ENCODE measurements around the gene FSTL1. TPM values are rescaled to one million over a fixed set of nuclear protein-coding genes. Genes with fewer than 3 reads are reported as not detected.
A peak's percentile ranks its signal among the peaks of the same experiment; 100 is the strongest.

FSTL1 gene
- total RNA-seq, 1 donor from 2014 or later = 221 TPM

DNA sequence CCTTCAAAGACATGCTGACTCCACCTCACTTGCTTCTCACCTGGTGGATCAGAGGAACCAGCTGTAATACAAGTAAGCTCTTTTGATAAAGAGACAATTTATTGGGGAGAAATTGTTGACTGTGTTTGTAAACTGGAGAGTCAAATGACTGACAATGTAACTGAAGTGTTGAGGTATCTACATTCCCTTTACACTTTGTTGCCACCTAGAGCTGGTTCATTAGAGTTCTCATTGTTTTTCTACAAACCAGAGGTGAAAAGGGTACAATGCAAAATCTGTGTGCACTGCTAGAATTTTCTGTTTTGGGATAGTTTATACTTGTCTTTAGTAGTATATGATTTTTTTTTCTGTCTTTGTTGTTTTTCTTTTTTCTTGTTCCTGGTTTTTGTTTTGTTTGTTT lies 93.0 kb downstream of the FSTL1 start:
- no peaks in the 10 kb centered on the region for H3K27me3 ChIP-seq
- H3K4me1 ChIP-seq = no peaks in the 10 kb centered on the region
- no peaks in the 10 kb centered on the region for H3K9me3 ChIP-seq
- no peaks in the 10 kb centered on the region for H3K36me3 ChIP-seq
- intact Hi-C loops (cut with DNase I) = no loop called here
- TF ChIP-seq, protein P1, sequence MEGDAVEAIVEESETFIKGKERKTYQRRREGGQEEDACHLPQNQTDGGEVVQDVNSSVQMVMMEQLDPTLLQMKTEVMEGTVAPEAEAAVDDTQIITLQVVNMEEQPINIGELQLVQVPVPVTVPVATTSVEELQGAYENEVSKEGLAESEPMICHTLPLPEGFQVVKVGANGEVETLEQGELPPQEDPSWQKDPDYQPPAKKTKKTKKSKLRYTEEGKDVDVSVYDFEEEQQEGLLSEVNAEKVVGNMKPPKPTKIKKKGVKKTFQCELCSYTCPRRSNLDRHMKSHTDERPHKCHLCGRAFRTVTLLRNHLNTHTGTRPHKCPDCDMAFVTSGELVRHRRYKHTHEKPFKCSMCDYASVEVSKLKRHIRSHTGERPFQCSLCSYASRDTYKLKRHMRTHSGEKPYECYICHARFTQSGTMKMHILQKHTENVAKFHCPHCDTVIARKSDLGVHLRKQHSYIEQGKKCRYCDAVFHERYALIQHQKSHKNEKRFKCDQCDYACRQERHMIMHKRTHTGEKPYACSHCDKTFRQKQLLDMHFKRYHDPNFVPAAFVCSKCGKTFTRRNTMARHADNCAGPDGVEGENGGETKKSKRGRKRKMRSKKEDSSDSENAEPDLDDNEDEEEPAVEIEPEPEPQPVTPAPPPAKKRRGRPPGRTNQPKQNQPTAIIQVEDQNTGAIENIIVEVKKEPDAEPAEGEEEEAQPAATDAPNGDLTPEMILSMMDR (IDR thresholded peaks at IDR 0.05) = no peak
- no peak for DNase-seq
- no peak overlapping the region for H3K4me3 ChIP-seq
- no peak overlapping the region for H3K27ac ChIP-seq
- ATAC-seq = no peak

DNA sequence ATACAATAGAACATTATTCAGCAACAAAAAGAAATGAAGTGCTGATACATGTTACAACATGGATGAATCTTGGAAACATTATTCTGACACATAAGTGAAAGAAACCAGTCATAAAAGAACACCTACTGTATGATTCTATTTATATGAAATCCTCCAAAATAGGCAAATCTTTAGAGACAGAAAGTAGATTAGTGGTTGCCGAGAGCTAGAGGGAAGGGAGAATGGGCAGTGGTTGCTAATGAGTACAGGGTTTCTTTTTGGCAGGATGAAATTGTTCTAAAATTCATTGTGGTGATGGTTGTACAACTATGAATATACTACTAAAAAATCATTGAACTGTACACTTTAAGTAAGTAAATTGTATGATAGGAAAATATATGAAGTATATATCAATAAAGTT lies 95.3 kb downstream of the FSTL1 start:
- DNase-seq = no peak
- no peaks in the 10 kb centered on the region for H3K36me3 ChIP-seq
- H3K27ac ChIP-seq = no peak overlapping the region
- no peaks in the 10 kb centered on the region for H3K4me1 ChIP-seq
- intact Hi-C loops (cut with DNase I) = no loop called here
- TF ChIP-seq, protein P1 (IDR thresholded peaks at IDR 0.05) = no peak
- no peaks in the 10 kb centered on the region for H3K9me3 ChIP-seq
- ATAC-seq = no peak
- H3K27me3 ChIP-seq = no peaks in the 10 kb centered on the region
- H3K4me3 ChIP-seq = no peak overlapping the region

DNA sequence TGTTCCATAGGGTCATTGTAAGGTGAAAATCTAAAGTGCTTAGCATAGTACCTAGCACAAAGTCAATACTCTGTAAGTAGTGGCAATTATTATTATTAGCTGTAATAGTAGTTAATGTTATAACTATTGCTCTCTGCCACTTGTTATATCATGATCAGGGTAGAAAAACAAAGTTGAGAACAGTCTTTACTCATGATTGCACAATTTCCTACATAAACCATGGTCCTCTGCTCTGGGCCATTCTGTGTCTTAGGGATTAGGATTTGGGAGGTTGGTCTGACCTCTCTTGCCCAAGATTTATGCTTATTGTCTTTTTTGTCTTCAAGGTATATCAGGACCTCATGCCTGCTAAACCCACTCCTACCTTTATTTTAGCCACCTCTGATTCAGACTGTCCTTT lies 97.3 kb downstream of the FSTL1 start:
- Histone ChIP-seq H3K4me3 (no peak overlapping the region), H3K27me3 (no peaks in the 10 kb centered on the region), H3K4me1 (no peaks in the 10 kb centered on the region), H3K9me3 (no peaks in the 10 kb centered on the region), H3K27ac (no peak overlapping the region), H3K36me3 (no peaks in the 10 kb centered on the region)
- no peak for DNase-seq
- TF ChIP-seq, protein P1 (IDR thresholded peaks at IDR 0.05) = no peak
- no peak for ATAC-seq
- intact Hi-C loops (cut with DNase I) = no loop called here

DNA sequence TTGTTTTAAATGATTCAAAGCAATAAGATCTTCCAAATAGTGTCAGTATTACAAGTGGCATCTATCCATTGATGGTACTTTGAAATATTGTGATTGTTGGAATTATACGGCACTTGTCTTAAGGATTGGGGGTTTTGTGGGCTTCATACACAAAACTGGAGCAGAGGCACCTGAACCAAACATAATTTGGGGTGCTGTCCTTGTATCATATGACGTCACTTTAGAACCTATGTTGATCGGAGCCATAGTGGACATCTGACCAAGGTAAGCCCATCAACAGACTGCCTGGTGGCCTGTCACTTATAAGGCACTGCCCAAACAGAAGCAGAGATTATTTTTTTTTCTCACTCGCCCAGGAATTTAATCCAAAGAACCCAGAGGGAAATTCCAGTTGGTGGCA lies 98.8 kb downstream of the FSTL1 start:
- no peaks in the 10 kb centered on the region for H3K36me3 ChIP-seq
- H3K27ac ChIP-seq = no peak overlapping the region
- DNase-seq (no peak), ATAC-seq (no peak)
- intact Hi-C loops (cut with DNase I) = no loop called here
- TF ChIP-seq, protein P1 (IDR thresholded peaks at IDR 0.05) = no peak
- H3K4me3 ChIP-seq = no peak overlapping the region
- no peaks in the 10 kb centered on the region for H3K27me3 ChIP-seq
- H3K4me1 ChIP-seq = peaks cover 9% of the 10 kb centered on the region
- H3K9me3 ChIP-seq = no peaks in the 10 kb centered on the region

DNA sequence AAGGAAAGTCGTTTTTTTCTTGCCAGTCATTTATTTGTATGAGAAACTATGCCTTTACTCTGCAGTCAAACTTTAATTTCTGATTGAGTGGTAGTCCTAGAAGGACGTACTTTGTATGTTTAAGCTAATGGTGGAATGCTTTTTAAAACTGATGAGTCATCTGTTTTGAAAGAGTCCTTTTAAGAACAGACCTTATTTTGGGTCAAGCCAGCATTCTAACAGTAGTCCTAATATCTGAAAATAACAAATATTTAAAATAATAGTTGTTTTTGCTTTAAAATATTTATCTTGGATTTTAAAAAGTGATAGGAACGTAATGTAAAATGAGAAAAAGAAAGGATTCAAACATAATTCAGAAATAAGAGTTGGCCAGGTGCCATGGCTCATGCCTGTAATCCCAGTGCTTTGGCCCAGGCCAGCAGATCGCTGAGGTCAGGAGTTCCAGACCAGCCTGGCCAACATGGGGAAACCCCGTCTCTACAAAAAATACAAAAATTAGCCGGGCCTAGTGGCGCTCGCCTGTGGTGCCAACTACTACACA lies 100.3 kb downstream of the FSTL1 start:
- Histone ChIP-seq H3K27me3 (no peaks in the 10 kb centered on the region), H3K27ac (peak overlapping the region; percentile 90), H3K36me3 (no peaks in the 10 kb centered on the region), H3K4me3 (peak overlapping the region; percentile 88), H3K4me1 (peaks cover 15% of the 10 kb centered on the region), H3K9me3 (no peaks in the 10 kb centered on the region)
- intact Hi-C loops (cut with DNase I) = no loop called here
- TF ChIP-seq, protein P1 (IDR thresholded peaks at IDR 0.05) = no peak
- no peak for DNase-seq
- ATAC-seq = no peak

DNA sequence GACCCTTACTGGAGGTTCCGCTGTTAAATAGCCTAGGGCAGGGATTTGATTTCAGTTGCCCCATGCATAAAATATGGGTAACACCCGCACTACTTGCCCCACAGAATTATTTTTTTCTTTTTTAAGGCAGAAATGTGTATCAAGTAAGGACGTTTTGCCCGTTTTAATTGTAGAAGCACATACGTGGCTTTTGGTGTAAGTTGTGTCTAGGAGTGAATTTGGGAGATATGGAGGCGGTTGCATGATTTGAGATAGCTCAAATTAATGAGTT lies 101.0 kb downstream of the FSTL1 start:
- Histone ChIP-seq H3K9me3 (no peaks in the 10 kb centered on the region), H3K4me3 (peak overlapping the region; percentile 88), H3K27me3 (no peaks in the 10 kb centered on the region), H3K36me3 (no peaks in the 10 kb centered on the region), H3K4me1 (peaks cover 22% of the 10 kb centered on the region), H3K27ac (peak overlapping the region; percentile 90)
- DNase-seq (no peak), ATAC-seq (no peak)
- TF ChIP-seq, protein P1 (IDR thresholded peaks at IDR 0.05) = no peak
- intact Hi-C loops (cut with DNase I) = no loop called here
